Measurements from ENCODE around the gene AUTS2.

AUTS2 gene

DNA sequence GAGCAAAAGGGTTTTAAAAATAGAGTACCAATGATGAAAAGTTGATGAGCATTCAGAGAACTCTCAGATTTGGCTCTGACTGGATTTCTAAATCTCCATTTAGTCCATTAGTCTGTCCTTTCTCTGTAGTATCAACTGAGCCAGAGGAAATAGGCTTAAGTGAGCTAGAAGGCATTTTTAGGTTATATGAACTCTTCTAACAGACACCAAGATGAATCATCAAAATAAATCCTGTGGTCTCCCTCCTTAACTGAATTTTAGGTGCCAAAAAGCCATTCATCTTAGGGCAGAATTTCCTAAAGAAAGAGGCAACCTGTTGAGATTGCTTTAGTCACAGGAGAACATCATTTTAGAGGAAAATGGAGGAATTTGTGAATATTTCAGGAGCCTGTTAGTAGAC, 305.1 kb downstream of the AUTS2 start:
- no peaks in the 10 kb centered on the region for H4K20me1 ChIP-seq (ENCODE audit: insufficient read depth, low read length, poor library complexity, severe bottlenecking)
- H3F3A ChIP-seq (ENCODE audit: low read depth) = 0 out of 2 replicates have a peak, but pooled peaks cover 6% of the 10 kb centered on the region
- no peaks in the 10 kb centered on the region for H3K36me3 ChIP-seq (ENCODE audit: insufficient read depth, low read length)
- H3K9ac ChIP-seq (ENCODE audit: low read depth, low read length, poor library complexity, severe bottlenecking) = peak overlapping the region; percentile 41
- no peaks in the 10 kb centered on the region for H3K9me3 ChIP-seq (ENCODE audit: insufficient read depth, low read depth, low read length)
- no peaks in the 10 kb centered on the region for H3K9me2 ChIP-seq (replicated peaks; ENCODE audit: low read depth, low read length)
- no peak overlapping the region for H2AFZ ChIP-seq (ENCODE audit: low read length)
- TF ChIP-seq, protein P1, sequence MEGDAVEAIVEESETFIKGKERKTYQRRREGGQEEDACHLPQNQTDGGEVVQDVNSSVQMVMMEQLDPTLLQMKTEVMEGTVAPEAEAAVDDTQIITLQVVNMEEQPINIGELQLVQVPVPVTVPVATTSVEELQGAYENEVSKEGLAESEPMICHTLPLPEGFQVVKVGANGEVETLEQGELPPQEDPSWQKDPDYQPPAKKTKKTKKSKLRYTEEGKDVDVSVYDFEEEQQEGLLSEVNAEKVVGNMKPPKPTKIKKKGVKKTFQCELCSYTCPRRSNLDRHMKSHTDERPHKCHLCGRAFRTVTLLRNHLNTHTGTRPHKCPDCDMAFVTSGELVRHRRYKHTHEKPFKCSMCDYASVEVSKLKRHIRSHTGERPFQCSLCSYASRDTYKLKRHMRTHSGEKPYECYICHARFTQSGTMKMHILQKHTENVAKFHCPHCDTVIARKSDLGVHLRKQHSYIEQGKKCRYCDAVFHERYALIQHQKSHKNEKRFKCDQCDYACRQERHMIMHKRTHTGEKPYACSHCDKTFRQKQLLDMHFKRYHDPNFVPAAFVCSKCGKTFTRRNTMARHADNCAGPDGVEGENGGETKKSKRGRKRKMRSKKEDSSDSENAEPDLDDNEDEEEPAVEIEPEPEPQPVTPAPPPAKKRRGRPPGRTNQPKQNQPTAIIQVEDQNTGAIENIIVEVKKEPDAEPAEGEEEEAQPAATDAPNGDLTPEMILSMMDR (conservative IDR thresholded peaks at IDR 0.05; ENCODE audit: low read length) = no peak
- TF ChIP-seq EZH2phosphoT487 (IDR thresholded peaks at IDR 0.05; ENCODE audit: borderline replicate concordance) = no peak
- H3K79me2 ChIP-seq (ENCODE audit: insufficient read depth, low read length) = peaks cover 57% of the 10 kb centered on the region
- peak overlapping the region; percentile 16 for H3K4me3 ChIP-seq (ENCODE audit: low read length, poor library complexity, severe bottlenecking)
- peaks cover 97% of the 10 kb centered on the region for H3K4me1 ChIP-seq (ENCODE audit: insufficient read depth, low read length, poor library complexity, severe bottlenecking)
- H3K4me2 ChIP-seq (ENCODE audit: low read depth, low read length, poor library complexity, severe bottlenecking) = peak overlapping the region; percentile 68
- no peaks in the 10 kb centered on the region for H3K27me3 ChIP-seq (ENCODE audit: insufficient read depth, low read length, poor library complexity, severe bottlenecking)

DNA sequence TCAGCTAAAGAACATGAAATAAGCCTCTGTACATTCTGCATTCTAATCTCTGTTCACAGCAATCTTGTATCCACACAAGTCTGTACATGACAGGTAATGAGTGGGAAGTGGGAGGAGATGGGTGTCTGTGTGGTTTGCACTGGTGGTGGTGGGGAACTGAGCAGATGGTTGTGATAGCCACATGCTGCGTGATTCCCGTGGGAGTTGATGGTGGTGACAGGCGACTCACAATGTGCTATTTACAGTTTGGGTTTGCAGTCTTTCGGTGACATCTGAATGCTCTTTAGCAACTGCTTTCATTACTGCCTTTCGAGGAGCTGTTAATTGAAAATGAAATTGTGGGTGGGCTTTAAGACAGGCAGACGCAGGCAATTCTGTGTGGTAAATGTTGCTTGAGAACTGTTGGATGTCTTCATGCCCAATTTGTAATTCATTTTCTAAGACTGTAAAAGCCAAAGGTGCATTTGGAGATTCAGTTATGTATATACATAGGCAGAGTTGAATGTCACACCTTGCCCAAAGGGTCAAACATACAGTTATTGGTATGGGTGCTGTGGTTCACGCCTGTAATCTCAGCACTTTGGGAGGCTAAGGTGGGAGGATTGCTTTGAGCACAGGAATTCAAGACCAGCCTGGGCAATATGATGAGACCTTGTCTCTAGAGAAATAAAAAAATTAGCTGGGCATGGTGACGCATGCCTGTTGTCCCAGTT, 308.2 kb downstream of the AUTS2 start:
- Histone ChIP-seq H3K4me3 (ENCODE audit: low read length, poor library complexity, severe bottlenecking) (peak overlapping the region; percentile 50), H2AFZ (ENCODE audit: low read length) (no peak overlapping the region), H3K9ac (ENCODE audit: low read depth, low read length, poor library complexity, severe bottlenecking) (peak overlapping the region; percentile 5), H3K79me2 (ENCODE audit: insufficient read depth, low read length) (peaks cover 61% of the 10 kb centered on the region), H3K9me2 (replicated peaks; ENCODE audit: low read depth, low read length) (no peaks in the 10 kb centered on the region), H3F3A (ENCODE audit: low read depth) (0 out of 2 replicates have a peak, but pooled peaks cover 4% of the 10 kb centered on the region), H4K20me1 (ENCODE audit: insufficient read depth, low read length, poor library complexity, severe bottlenecking) (no peaks in the 10 kb centered on the region), H3K36me3 (ENCODE audit: insufficient read depth, low read length) (no peaks in the 10 kb centered on the region), H3K4me1 (ENCODE audit: insufficient read depth, low read length, poor library complexity, severe bottlenecking) (peaks cover 73% of the 10 kb centered on the region), H3K4me2 (ENCODE audit: low read depth, low read length, poor library complexity, severe bottlenecking) (peak overlapping the region; percentile 62), H3K27me3 (ENCODE audit: insufficient read depth, low read length, poor library complexity, severe bottlenecking) (no peaks in the 10 kb centered on the region), H3K9me3 (ENCODE audit: insufficient read depth, low read depth, low read length) (peaks cover 5% of the 10 kb centered on the region; the same call in 1 of the 2 replicates)
- TF ChIP-seq EZH2phosphoT487 (IDR thresholded peaks at IDR 0.05; ENCODE audit: borderline replicate concordance) = no peak
- TF ChIP-seq, protein P1 (conservative IDR thresholded peaks at IDR 0.05; ENCODE audit: low read length) = no peak

DNA sequence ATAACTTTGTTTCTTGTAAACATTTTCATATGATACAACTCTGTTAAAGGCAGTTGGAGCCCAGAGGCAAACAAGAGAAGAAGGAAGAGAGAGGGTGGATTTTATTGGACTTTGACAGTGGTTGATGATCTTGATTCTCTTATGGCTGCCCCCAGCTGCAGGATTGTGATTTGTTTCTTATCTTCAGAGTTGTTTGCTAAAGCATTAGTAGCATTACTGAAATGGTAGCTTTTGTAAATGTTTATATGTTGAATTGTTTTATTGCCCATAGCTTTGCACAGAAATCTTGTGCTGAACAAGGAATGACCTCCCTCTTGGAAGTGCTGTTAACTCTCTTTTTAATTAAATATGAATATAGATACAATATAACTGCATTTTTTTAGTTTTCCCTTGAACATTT, 309.4 kb downstream of the AUTS2 start:
- Histone ChIP-seq H3F3A (ENCODE audit: low read depth) (0 out of 2 replicates have a peak, but pooled peaks cover 4% of the 10 kb centered on the region), H3K4me1 (ENCODE audit: insufficient read depth, low read length, poor library complexity, severe bottlenecking) (peaks cover 60% of the 10 kb centered on the region), H3K4me2 (ENCODE audit: low read depth, low read length, poor library complexity, severe bottlenecking) (no peak overlapping the region), H4K20me1 (ENCODE audit: insufficient read depth, low read length, poor library complexity, severe bottlenecking) (no peaks in the 10 kb centered on the region), H3K79me2 (ENCODE audit: insufficient read depth, low read length) (peaks cover 66% of the 10 kb centered on the region), H3K9ac (ENCODE audit: low read depth, low read length, poor library complexity, severe bottlenecking) (no peak overlapping the region), H3K4me3 (ENCODE audit: low read length, poor library complexity, severe bottlenecking) (no peak overlapping the region), H3K36me3 (ENCODE audit: insufficient read depth, low read length) (no peaks in the 10 kb centered on the region), H3K9me3 (ENCODE audit: insufficient read depth, low read depth, low read length) (peaks cover 10% of the 10 kb centered on the region; the same call in 1 of the 2 replicates), H3K9me2 (replicated peaks; ENCODE audit: low read depth, low read length) (no peaks in the 10 kb centered on the region), H2AFZ (ENCODE audit: low read length) (no peak overlapping the region), H3K27me3 (ENCODE audit: insufficient read depth, low read length, poor library complexity, severe bottlenecking) (no peaks in the 10 kb centered on the region)
- TF ChIP-seq, protein P1 (conservative IDR thresholded peaks at IDR 0.05; ENCODE audit: low read length) = no peak
- TF ChIP-seq EZH2phosphoT487 (IDR thresholded peaks at IDR 0.05; ENCODE audit: borderline replicate concordance) = no peak
